ENCODE results near the gene IQSEC3. TPM values are rescaled to one million over a fixed set of nuclear protein-coding genes. Genes with fewer than 3 reads are reported as not detected.

The IQSEC3 gene
- polyA plus RNA-seq, 1 experiment: not detected

DNA sequence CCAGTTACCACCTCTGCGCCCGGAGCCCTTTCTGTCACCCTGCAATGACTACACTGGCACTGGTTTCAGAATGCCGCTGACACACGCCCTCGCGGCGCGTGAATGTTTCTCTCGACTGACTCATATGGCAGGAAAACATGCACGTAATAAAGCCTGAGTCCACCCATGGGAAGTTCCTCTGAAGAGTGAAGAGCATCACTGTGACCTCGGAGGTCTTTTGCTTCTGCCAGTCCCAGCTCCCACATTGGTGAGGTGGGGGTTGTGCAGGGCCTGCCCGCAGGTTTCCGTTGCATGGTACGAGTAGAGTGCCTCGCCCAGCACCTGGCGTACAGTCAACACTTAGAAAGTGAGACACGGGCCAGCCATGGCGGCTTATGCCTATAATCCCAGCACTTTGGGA is 158.4 kb downstream of the IQSEC3 start:
- TF ChIP-seq, protein P1, sequence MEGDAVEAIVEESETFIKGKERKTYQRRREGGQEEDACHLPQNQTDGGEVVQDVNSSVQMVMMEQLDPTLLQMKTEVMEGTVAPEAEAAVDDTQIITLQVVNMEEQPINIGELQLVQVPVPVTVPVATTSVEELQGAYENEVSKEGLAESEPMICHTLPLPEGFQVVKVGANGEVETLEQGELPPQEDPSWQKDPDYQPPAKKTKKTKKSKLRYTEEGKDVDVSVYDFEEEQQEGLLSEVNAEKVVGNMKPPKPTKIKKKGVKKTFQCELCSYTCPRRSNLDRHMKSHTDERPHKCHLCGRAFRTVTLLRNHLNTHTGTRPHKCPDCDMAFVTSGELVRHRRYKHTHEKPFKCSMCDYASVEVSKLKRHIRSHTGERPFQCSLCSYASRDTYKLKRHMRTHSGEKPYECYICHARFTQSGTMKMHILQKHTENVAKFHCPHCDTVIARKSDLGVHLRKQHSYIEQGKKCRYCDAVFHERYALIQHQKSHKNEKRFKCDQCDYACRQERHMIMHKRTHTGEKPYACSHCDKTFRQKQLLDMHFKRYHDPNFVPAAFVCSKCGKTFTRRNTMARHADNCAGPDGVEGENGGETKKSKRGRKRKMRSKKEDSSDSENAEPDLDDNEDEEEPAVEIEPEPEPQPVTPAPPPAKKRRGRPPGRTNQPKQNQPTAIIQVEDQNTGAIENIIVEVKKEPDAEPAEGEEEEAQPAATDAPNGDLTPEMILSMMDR (IDR thresholded peaks at IDR 0.05; ENCODE audit: insufficient read depth, low read depth, low read length): no peak
- POLR2A ChIA-PET: no interaction called here
- DNase-seq (ENCODE audit: low read depth): no peak
- CTCF ChIA-PET: no interaction called here
- Histone ChIP-seq H3K36me3 (ENCODE audit: control insufficient read depth, insufficient read depth, low read length) (no peaks in the 10 kb centered on the region), H3K4me3 (ENCODE audit: low read depth, low read length) (no peak overlapping the region), H3K27me3 (ENCODE audit: control insufficient read depth, insufficient read depth, low read length) (peaks cover 12% of the 10 kb centered on the region)

DNA sequence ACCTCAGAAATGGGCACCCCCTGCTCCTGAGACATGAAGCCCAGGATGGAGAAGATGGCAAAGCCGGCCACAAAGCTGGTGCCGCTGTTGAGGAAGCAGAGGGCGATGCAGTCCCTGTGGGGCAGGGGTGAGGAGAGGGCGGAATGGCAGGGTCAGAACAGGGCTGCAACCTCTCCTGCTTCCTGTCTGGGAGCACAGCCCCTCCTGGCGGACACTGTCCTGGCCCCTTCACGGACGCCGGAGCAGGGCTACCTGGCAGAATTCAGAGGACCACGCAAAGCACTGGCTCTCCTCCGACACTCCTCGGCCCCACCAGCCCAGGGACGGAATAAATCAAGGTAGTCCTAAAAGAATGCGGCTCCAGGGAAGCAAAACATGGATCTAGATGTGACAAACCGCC is 159.8 kb downstream of the IQSEC3 start:
- Histone ChIP-seq H3K27me3 (ENCODE audit: control insufficient read depth, insufficient read depth, low read length) (peaks cover 16% of the 10 kb centered on the region), H3K36me3 (ENCODE audit: control insufficient read depth, insufficient read depth, low read length) (no peaks in the 10 kb centered on the region), H3K4me3 (ENCODE audit: low read depth, low read length) (no peak overlapping the region)
- ChIA-PET CTCF (no interaction called here), POLR2A (no interaction called here)
- DNase-seq (ENCODE audit: low read depth): no peak
- TF ChIP-seq, protein P1 (IDR thresholded peaks at IDR 0.05; ENCODE audit: insufficient read depth, low read depth, low read length): no peak

DNA sequence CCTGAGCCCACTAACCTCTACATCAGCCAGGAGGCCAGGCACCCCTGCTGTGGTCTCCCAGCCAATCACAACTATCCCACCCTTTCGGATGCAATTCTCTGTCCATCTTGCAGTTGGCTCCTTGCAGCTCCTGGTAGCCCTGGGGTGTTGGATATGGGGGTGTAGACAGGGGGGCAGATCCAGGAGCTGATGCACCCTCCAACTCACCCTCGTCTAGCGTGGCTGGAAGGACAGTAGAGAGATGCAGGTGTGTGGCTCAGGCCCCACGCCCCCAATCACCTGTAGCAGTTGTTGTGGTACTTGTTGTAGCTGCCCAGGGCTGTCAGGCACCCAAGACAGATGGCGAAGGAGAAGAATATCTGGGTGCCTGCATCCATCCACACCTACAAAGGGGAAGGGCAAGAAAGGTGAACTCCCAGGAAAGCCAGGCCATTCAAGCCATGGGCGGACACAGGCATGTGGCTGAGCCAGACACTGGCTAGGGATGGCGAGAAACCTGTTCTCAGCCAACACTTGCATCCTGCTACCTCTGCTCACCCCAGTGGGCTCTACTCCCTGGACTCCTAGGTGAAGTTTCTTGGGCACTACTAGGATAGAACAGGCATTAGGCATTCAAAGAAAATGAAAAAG is 160.8 kb downstream of the IQSEC3 start:
- no peaks in the 10 kb centered on the region for H3K36me3 ChIP-seq (ENCODE audit: control insufficient read depth, insufficient read depth, low read length)
- CTCF ChIA-PET: no interaction called here
- POLR2A ChIA-PET: no interaction called here
- TF ChIP-seq, protein P1 (IDR thresholded peaks at IDR 0.05; ENCODE audit: insufficient read depth, low read depth, low read length): no peak
- H3K27me3 ChIP-seq (ENCODE audit: control insufficient read depth, insufficient read depth, low read length): peaks cover 19% of the 10 kb centered on the region
- H3K4me3 ChIP-seq (ENCODE audit: low read depth, low read length): no peak overlapping the region
- DNase-seq (ENCODE audit: low read depth): no peak

Other genes starting within 250 kb of the IQSEC3 start
- not detected in 2 replicates for gene SLC6A12, start 147.4 kb downstream of the IQSEC3 start, polyA plus RNA-seq (2011; rRNA removed)
- gene SLC6A13, start 196.1 kb downstream of the IQSEC3 start, polyA plus RNA-seq (2011; rRNA removed): 0.09 TPM in 1 of 2 replicates, not detected in the other

Data from BJ (cell line).